ENCODE measurements around the gene PIANP.
"Not testable (repeated sequence)": the region's sequence is repeated elsewhere in the genome, so short reads cannot be mapped to it uniquely, and the experiment has no call there.

PIANP gene

GRCh38 chr12:6708351-6708750 lies 7.7 kb upstream of the PIANP start:
- not testable (repeated sequence) for DNase-seq (ENCODE audit: low read depth in 2 of 2)

- no peak for DNase-seq (ENCODE audit: low read depth in 2 of 2)
These were observed 3.0 kb upstream of the PIANP start for GRCh38 chr12:6703631-6704030.

GRCh38 chr12:6701078-6701768 lies 608 bp upstream of the PIANP start:
- no peak for DNase-seq (ENCODE audit: low read depth in 2 of 2)

GRCh38 chr12:6699989-6700645 lies 498 bp downstream of the PIANP start:
- DNase-seq (ENCODE audit: low read depth in 2 of 2), result no peak

- no peak for DNase-seq (ENCODE audit: low read depth in 2 of 2)
These were observed 1.2 kb downstream of the PIANP start for GRCh38 chr12:6699259-6699988.

- DNase-seq (ENCODE audit: low read depth in 2 of 2), result no peak
These were observed 2.1 kb downstream of the PIANP start for GRCh38 chr12:6698352-6699046.

- DNase-seq (ENCODE audit: low read depth in 2 of 2), result no peak
These were observed 2.8 kb downstream of the PIANP start for GRCh38 chr12:6697584-6698351.

- no peak for DNase-seq (ENCODE audit: low read depth in 2 of 2)
These were observed 3.7 kb downstream of the PIANP start for GRCh38 chr12:6696690-6697583.

GRCh38 chr12:6695313-6696045 lies 5.1 kb downstream of the PIANP start:
- no peak for DNase-seq (ENCODE audit: low read depth in 2 of 2)

- no peak for DNase-seq (ENCODE audit: low read depth in 2 of 2)
These were observed 5.9 kb downstream of the PIANP start for GRCh38 chr12:6694701-6695100.

- DNase-seq (ENCODE audit: low read depth in 2 of 2), result no peak
These were observed 6.7 kb downstream of the PIANP start for GRCh38 chr12:6693832-6694355.

GRCh38 chr12:6692888-6693287 lies 7.7 kb downstream of the PIANP start:
- DNase-seq (ENCODE audit: low read depth in 2 of 2), result no peak

GRCh38 chr12:6691473-6691872 lies 9.1 kb downstream of the PIANP start:
- peak in 1 of 2 experiments; percentile 17 for DNase-seq (ENCODE audit: low read depth in 2 of 2)

- DNase-seq (ENCODE audit: low read depth in 2 of 2), result peak; percentile 99
These were observed 11.4 kb downstream of the PIANP start, which contains the start of gene ZNF384 for GRCh38 chr12:6688999-6689882. Gene ZNF384, minus strand, starts transcription at chr12:6689375. Its CDS starts 9,855 bp downstream, at chr12:6679520.

GRCh38 chr12:6688543-6688998 lies 12.0 kb downstream of the PIANP start:
- no peak for DNase-seq (ENCODE audit: low read depth in 2 of 2)

GRCh38 chr12:6685814-6686213 lies 14.8 kb downstream of the PIANP start:
- no peak for DNase-seq (ENCODE audit: low read depth in 2 of 2)

- no peak for DNase-seq (ENCODE audit: low read depth in 2 of 2)
These were observed 16.0 kb downstream of the PIANP start for GRCh38 chr12:6684609-6685008.

GRCh38 chr12:6676962-6677361 lies 23.7 kb downstream of the PIANP start:
- DNase-seq (ENCODE audit: low read depth in 2 of 2), result no peak
